K562 treated with DMSO at 1 percent for 4 hours (cell line): Measurements from ENCODE around the gene CHTOP. TPM values are rescaled to one million over a fixed set of nuclear protein-coding genes. Genes with fewer than 3 reads are reported as not detected.

Experiments used
- total RNA-seq: library from RNA; unstranded; fragments of 300-600 nt; gene quantifications from 2 replicates; pipeline ENCODE4 v1.2.3, GENCODE V29; 2022; ENCODE audit not compliant: insufficient read depth

CHTOP gene, protein sequence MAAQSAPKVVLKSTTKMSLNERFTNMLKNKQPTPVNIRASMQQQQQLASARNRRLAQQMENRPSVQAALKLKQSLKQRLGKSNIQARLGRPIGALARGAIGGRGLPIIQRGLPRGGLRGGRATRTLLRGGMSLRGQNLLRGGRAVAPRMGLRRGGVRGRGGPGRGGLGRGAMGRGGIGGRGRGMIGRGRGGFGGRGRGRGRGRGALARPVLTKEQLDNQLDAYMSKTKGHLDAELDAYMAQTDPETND
- total RNA-seq: 46.5 and 61.4 TPM in 2 replicates

DNA sequence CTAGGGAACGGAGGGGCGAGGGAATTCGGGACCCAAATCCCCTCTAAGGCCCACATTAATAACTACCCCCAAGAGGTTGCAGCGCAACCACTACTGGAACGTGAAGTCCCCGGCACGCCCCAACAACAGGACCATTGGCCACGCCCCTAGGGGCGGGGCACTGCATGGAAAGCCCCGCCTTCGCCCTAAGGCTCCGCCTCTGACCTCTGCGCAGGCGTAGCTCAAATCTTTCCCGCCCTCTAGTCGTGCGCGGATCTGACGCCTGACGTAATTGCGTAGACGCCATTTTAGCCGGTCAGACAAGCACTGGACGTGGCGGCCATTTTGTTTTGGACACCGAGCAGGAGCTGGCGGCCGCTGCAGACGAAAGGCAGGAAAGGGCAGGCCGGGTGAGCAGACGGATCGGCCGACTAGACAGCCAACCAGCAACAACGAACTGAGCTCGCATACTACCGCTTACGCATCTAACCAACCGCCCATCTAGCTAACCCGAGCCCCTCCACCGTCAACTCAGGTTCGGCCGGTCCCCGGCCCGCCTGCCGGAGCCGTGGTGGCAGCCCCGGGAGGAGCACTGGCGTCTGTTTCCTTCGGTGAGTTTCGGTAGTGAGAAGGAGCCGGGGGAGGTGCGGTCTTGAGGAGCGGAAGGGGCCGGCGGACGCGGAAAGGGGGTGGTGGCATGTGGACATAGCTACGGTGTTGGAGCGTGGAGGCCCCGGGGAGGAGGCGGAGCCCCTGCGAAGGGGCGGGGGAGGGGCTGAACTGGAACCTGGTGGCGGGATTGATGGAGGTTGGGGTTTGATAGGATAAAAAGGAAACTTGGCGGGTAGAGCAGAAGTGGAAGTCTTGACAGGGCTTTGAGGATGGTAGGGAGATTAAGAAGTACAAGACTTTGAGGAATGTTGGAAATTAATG is at the start of gene CHTOP:
Gene CHTOP, plus strand, starts transcription at position 313 of the 912 bp plus-strand sequence. CDS start 2,523 bp downstream, outside the sequence.

DNA sequence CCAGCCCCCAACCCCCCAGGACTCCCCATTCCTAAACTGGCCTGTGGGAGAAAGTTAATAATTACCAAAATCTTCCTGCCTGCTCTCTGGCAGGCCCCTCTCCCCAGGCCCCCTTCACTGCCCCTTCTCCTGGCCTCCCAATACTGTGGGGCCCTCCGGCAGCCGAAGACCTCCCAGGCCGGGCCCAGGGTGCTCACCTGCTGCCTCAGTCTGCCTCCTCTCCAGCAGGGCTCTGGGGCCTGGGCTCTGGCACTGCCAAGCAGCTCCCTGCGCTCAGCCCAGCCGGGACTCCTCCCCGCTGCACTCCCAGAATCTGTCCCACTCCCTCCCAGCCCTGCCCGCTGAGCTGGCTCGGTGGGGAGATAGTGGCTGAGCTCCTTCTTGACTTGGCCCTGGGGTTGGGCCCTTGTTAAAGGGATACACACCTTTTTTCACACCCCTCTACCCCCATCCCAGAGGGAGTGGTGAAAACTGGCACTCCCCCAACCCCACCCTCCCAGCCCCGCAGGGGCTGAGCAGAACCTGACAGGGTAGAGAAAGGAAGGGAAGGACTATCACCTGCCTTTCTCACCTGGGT is 21.0 kb upstream of the CHTOP start, which contains the start of gene S100A16:
Gene S100A16, minus strand, starts transcription at position 383 of the 577 bp plus-strand sequence. CDS start 4,986 bp downstream, outside the sequence.

DNA sequence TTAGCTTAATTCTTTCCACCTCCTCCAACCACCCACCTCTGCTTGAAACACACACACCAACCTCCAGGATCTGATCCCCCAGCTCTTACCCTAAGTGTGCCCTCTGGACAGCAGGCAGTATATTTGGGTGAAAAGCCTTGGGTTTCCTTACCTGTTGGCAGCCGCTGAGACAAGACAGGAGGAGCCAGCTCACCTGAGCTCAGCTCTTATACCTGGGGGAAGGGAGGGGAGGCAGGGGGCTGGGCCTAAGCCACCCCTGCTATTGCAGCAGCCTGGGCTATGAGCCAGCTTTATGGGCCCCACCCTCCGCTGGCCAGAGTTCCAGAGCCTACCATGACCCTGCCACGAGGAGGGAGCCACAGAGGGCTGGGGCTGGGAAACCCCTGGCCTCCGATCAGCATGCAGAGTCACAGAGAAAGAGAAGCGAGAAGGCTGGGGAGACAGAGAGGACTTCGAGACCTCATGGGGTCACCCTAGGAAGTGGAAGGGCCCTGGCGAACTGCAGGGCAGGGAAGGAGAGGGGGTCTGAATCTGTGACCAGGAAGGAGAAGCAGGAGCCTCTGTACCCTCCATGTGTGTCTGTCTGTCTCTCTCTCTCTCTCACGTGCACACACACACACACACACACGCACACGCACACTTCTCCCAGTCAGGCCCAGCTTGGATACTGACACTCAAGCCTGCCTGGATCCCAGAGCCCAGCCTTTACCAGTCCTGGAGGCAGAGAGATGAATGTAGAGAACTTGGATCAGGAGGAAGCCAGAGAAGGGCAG is 17.5 kb upstream of the CHTOP start, which contains the start of gene S100A14:
Gene S100A14, minus strand, starts transcription at position 182 of the 773 bp plus-strand sequence. CDS start 467 bp downstream, outside the sequence.

GRCh38 chr1:153626904-153627714 is 6.8 kb upstream of the CHTOP start, which contains the start of gene S100A13:
Gene S100A13, minus strand, starts transcription at chr1:153627505. Its CDS starts 1,033 bp downstream, at chr1:153626472.

GRCh38 chr1:153627715-153628626 is 5.9 kb upstream of the CHTOP start, which contains the start of gene S100A1:
Gene S100A1, plus strand, starts transcription at chr1:153628434. Its CDS starts 2,088 bp downstream, at chr1:153630522.

GRCh38 chr1:153658400-153659174 is 24.7 kb downstream of the CHTOP start, which contains the start of gene SNAPIN:
Gene SNAPIN, plus strand, starts transcription at chr1:153658703. Its CDS starts 41 bp downstream, at chr1:153658744.

DNA sequence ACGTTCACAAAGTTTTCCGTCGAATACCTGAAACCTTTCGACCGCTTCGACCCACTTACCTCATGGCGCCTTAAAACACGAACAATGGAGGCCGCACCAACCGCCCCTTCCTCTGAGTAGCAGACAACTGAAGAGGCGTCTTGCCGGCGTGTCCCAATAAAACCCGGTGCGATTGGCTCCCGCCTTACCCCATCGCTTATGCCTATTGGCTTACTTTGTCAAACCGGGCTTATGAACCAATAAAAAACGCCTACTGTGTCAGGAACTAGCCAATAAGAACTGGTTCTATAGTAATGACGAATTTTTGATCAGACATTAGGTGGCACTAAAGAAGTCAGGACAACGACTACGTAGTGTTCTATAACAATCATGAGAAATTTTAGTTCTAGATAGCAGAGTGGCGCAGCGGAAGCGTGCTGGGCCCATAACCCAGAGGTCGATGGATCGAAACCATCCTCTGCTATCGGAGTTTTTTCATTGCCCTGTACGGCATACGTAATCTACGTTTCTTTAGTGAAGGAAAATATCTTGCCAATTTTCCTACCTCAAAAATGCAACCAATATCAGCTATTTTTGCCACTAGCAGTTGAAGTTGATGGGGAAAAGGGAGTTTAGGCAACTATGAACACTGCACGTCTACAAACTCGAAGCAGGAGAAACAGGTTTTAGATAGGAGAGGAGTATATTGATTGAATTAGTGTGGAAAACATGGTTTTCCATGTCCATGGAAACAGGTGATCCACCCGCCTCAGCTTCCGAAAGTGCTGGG is 37.2 kb downstream of the CHTOP start, which contains the start of gene ILF2:
Gene ILF2, minus strand, starts transcription at position 135 of the 769 bp plus-strand sequence. Its CDS starts 71 bp downstream, at position 64.

GRCh38 chr1:153678519-153679336 is 44.9 kb downstream of the CHTOP start, which contains the start of gene NPR1:
Gene NPR1, plus strand, starts transcription at chr1:153678688. Its CDS starts 421 bp downstream, at chr1:153679109.

Other genes starting within 250 kb of the CHTOP start
- gene S100A8, start 243.0 kb upstream of the CHTOP start, total RNA-seq: not detected in 2 replicates
- not detected in 2 replicates for gene S100A7A, start 217.5 kb upstream of the CHTOP start, total RNA-seq
- not detected in 2 replicates for gene S100A7, start 173.4 kb upstream of the CHTOP start, total RNA-seq
- gene S100A6, start 98.1 kb upstream of the CHTOP start, total RNA-seq: 23.2 and 29.1 TPM in 2 replicates
- not detected in 2 replicates for gene S100A5, start 93.1 kb upstream of the CHTOP start, total RNA-seq
- 12.2 and 17.9 TPM in 2 replicates for gene S100A4, start 88.3 kb upstream of the CHTOP start, total RNA-seq
- gene S100A3, start 84.8 kb upstream of the CHTOP start, total RNA-seq: not detected in 2 replicates
- gene S100A2, start 68.2 kb upstream of the CHTOP start, total RNA-seq: not detected in 2 replicates
- gene S100A16, start 20.9 kb upstream of the CHTOP start, total RNA-seq: 5.0 and 5.1 TPM in 2 replicates
- gene S100A14, start 17.7 kb upstream of the CHTOP start, total RNA-seq: not detected in 2 replicates
- gene S100A13, start 6.6 kb upstream of the CHTOP start, total RNA-seq: 134 and 148 TPM in 2 replicates
- 74.1 and 76.0 TPM in 2 replicates for gene S100A1, start 5.6 kb upstream of the CHTOP start, total RNA-seq
- 24.9 and 30.9 TPM in 2 replicates for gene SNAPIN, start 24.6 kb downstream of the CHTOP start, total RNA-seq
- gene ILF2, start 36.9 kb downstream of the CHTOP start, total RNA-seq: 279 and 280 TPM in 2 replicates
- not detected in 2 replicates for gene NPR1, start 44.6 kb downstream of the CHTOP start, total RNA-seq
- gene INTS3, start 94.0 kb downstream of the CHTOP start, total RNA-seq: 18.9 and 20.4 TPM in 2 replicates
- gene SLC27A3, start 141.3 kb downstream of the CHTOP start, total RNA-seq: 8.4 and 12.6 TPM in 2 replicates